Measurements from ENCODE around the gene ARHGAP1. TPM values are rescaled to one million over a fixed set of nuclear protein-coding genes. Genes with fewer than 3 reads are reported as not detected.

Gene ARHGAP1
- total and polyA plus RNA-seq, 2 of the 13 experiments (the other 11 are each of a cell fraction or from before 2014, with no cell fraction given) = 18.6 to 30.3 TPM

GRCh38 chr11:46719048-46719542 is 18.7 kb upstream of the ARHGAP1 start, which contains the start of gene F2 (continued):
- TF ChIP-seq ZBTB21 (CRISPR knock-in tag; IDR thresholded peaks at IDR 0.05) (no peak), ZNF33A (CRISPR knock-in tag; IDR thresholded peaks at IDR 0.05; ENCODE audit: borderline replicate concordance) (no peak), ZNF34 (CRISPR knock-in tag; IDR thresholded peaks at IDR 0.05; ENCODE audit: borderline replicate concordance) (peak; percentile 51; the same call in 1 of the 2 replicates), RAD21 (CRISPR knock-in tag; IDR thresholded peaks at IDR 0.05) (0 out of 2 replicates have a peak, but pooled peaks have one; percentile 7), ZFAT (CRISPR knock-in tag; conservative IDR thresholded peaks at IDR 0.05) (no peak), GABPB1 (CRISPR knock-in tag; IDR thresholded peaks at IDR 0.05) (peak; percentile 52), FIP1L1 (IDR thresholded peaks at IDR 0.05; ENCODE audit: borderline replicate concordance, insufficient read depth, low read depth, low read length) (no peak), MZF1 (CRISPR knock-in tag; IDR thresholded peaks at IDR 0.05; ENCODE audit: borderline replicate concordance) (no peak), IKZF1 (IDR thresholded peaks at IDR 0.05) (no peak), ZNF614 (CRISPR knock-in tag; IDR thresholded peaks at IDR 0.05; ENCODE audit: borderline replicate concordance) (peak; percentile 84; the same call in 1 of the 2 replicates), GRHL1 (CRISPR knock-in tag; conservative IDR thresholded peaks at IDR 0.05) (no peak), ZNF629 (CRISPR knock-in tag; conservative IDR thresholded peaks at IDR 0.05) (no peak; the same call in 1 of the 2 replicates), RFXAP (CRISPR knock-in tag; IDR thresholded peaks at IDR 0.05; ENCODE audit: borderline replicate concordance) (no peak; the same call in 1 of the 2 replicates), ETV6 (CRISPR knock-in tag; conservative IDR thresholded peaks at IDR 0.05) (0 out of 2 replicates have a peak, but pooled peaks have one; percentile 45), CCAR2 (optimal IDR thresholded peaks at IDR 0.05; ENCODE audit: low read depth, low read length) (no peak), SMARCC2 (IDR thresholded peaks at IDR 0.05) (no peak), ARNT2 (CRISPR knock-in tag; IDR thresholded peaks at IDR 0.05; ENCODE audit: low read depth) (no peak; the same call in 1 of the 2 replicates), ZNF382 (CRISPR knock-in tag; IDR thresholded peaks at IDR 0.05; ENCODE audit: borderline replicate concordance) (no peak), ZNF616 (CRISPR knock-in tag; IDR thresholded peaks at IDR 0.05; ENCODE audit: low read depth) (0 out of 2 replicates have a peak, but pooled peaks have one; percentile 24), ZNF609 (CRISPR knock-in tag; IDR thresholded peaks at IDR 0.05; ENCODE audit: borderline replicate concordance) (peak; percentile 92), ZNF597 (CRISPR knock-in tag; IDR thresholded peaks at IDR 0.05) (no peak), HHEX (CRISPR knock-in tag; IDR thresholded peaks at IDR 0.05) (no peak), POGZ (CRISPR knock-in tag; IDR thresholded peaks at IDR 0.05) (peak; percentile 79), ZNF652 (CRISPR knock-in tag; IDR thresholded peaks at IDR 0.05; ENCODE audit: borderline replicate concordance, low read depth) (peak; percentile 76)

Measured in HepG2 (cell line).